ENCODE data around the gene GDPD5. TPM values are rescaled to one million over a fixed set of nuclear protein-coding genes. Genes with fewer than 3 reads are reported as not detected.

Gene GDPD5
- total RNA-seq, 3 donors from 2014 or later, result 3.0 to 7.7 (median 4.6) TPM

DNA sequence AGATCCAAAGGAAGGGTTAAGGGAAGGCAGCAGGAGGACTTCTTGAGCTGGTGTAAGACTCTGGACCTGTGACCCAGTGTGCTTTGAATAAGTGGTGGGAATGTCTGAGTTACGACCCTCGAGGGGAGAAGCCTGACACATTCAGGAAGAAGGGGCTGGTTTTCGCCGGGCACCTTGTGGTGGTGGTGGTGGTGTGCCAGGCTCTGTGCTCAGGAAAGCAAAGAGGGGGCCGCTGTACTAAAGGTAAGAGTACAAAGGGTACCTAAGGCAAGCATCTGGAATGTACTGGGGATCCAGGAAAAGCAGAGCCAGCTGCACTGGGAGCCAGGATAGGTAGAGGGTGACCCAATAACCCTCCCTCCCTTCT lies 99.0 kb downstream of the GDPD5 start:
- ATAC-seq, result no peak
- no peak overlapping the region for H3K4me3 ChIP-seq
- TF ChIP-seq, protein P1, sequence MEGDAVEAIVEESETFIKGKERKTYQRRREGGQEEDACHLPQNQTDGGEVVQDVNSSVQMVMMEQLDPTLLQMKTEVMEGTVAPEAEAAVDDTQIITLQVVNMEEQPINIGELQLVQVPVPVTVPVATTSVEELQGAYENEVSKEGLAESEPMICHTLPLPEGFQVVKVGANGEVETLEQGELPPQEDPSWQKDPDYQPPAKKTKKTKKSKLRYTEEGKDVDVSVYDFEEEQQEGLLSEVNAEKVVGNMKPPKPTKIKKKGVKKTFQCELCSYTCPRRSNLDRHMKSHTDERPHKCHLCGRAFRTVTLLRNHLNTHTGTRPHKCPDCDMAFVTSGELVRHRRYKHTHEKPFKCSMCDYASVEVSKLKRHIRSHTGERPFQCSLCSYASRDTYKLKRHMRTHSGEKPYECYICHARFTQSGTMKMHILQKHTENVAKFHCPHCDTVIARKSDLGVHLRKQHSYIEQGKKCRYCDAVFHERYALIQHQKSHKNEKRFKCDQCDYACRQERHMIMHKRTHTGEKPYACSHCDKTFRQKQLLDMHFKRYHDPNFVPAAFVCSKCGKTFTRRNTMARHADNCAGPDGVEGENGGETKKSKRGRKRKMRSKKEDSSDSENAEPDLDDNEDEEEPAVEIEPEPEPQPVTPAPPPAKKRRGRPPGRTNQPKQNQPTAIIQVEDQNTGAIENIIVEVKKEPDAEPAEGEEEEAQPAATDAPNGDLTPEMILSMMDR (IDR thresholded peaks at IDR 0.05), result no peak
- H3K4me1 ChIP-seq (ENCODE audit: low read depth), result peaks cover 24% of the 10 kb centered on the region
- DNase-seq, result peak in 1 of 3 donors; percentile 36
- H3K9me3 ChIP-seq, result peaks cover 4% of the 10 kb centered on the region
- intact Hi-C loops (cut with DNase I, micrococcal nuclease), result no loop called here
- no peaks in the 10 kb centered on the region for H3K36me3 ChIP-seq (ENCODE audit: low read depth)

DNA sequence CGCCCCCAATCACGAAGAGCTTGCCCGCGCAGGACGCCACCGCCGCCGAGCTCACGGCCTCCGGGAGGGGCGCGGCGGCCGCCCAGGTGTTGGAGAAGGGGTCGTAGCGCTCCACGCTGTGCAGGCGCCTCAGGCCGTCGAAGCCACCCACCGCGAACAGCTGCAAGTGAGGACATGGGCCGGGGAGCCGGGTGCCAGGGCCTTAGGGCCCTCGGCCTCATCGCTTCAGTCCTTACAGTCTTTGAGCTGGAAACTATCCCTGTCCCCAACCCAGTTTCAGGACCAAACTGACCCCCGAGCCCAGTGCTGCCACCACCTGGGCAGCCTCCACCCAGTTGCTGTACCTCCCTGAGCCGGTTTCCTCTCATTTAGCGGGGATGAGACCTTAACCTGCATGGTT lies 100.3 kb downstream of the GDPD5 start:
- TF ChIP-seq, protein P1 (IDR thresholded peaks at IDR 0.05), result no peak
- Histone ChIP-seq H3K4me3 (no peak overlapping the region), H3K9me3 (peaks cover 4% of the 10 kb centered on the region), H3K4me1 (ENCODE audit: low read depth) (peaks cover 27% of the 10 kb centered on the region), H3K36me3 (ENCODE audit: low read depth) (no peaks in the 10 kb centered on the region)
- intact Hi-C loops (cut with DNase I, micrococcal nuclease), result no loop called here
- DNase-seq (no peak), ATAC-seq (no peak)

DNA sequence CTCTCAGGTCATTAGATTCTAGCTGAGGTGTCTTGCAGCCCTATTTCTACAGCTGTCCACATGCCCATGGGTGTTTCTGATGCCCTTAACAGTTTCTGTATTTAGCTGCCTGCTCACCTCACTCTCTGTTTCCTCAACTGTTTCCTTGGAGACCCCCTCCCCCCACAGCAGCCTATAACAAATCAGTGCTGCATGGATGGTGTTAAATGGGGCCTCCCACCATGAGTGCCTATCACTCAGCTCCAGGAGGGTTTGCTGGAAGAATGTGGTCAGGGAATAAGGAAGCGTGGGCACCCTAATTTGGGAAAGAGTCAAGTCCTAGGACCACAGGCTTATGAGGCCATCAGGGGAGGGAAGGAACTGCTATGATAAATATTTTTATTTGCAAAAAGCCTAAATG lies 101.3 kb downstream of the GDPD5 start:
- Histone ChIP-seq H3K9me3 (peaks cover 3% of the 10 kb centered on the region), H3K36me3 (ENCODE audit: low read depth) (no peaks in the 10 kb centered on the region), H3K4me3 (no peak overlapping the region), H3K4me1 (ENCODE audit: low read depth) (peaks cover 28% of the 10 kb centered on the region)
- intact Hi-C loops (cut with DNase I, micrococcal nuclease), result no loop called here
- TF ChIP-seq, protein P1 (IDR thresholded peaks at IDR 0.05), result no peak
- ATAC-seq, result no peak
- DNase-seq, result no peak

DNA sequence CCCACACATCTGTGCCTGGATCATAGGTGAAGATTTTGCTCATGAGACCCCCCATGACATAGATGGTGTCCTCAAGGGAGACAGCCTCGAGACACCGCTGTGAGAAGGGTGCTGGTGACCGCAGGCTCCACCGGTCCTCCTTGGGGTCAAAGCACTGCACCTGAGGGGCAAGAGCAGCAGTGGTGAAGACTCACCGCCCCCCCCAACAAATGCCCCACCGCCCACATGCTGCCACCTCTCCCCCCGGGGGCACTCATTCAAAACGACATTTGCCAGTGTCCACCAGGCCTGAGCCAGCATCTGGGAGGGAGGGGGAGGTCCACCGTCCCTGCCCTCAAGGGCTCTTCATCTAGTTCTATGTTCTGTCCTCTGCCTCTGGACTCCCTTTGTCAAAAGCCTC lies 102.0 kb downstream of the GDPD5 start:
- DNase-seq (peak in 1 of 3 donors; percentile 21), ATAC-seq (no peak)
- intact Hi-C loops (cut with DNase I, micrococcal nuclease), result no loop called here
- TF ChIP-seq, protein P1 (IDR thresholded peaks at IDR 0.05), result no peak
- Histone ChIP-seq H3K9me3 (no peaks in the 10 kb centered on the region), H3K36me3 (ENCODE audit: low read depth) (no peaks in the 10 kb centered on the region), H3K4me1 (ENCODE audit: low read depth) (peaks cover 28% of the 10 kb centered on the region), H3K4me3 (no peak overlapping the region)

DNA sequence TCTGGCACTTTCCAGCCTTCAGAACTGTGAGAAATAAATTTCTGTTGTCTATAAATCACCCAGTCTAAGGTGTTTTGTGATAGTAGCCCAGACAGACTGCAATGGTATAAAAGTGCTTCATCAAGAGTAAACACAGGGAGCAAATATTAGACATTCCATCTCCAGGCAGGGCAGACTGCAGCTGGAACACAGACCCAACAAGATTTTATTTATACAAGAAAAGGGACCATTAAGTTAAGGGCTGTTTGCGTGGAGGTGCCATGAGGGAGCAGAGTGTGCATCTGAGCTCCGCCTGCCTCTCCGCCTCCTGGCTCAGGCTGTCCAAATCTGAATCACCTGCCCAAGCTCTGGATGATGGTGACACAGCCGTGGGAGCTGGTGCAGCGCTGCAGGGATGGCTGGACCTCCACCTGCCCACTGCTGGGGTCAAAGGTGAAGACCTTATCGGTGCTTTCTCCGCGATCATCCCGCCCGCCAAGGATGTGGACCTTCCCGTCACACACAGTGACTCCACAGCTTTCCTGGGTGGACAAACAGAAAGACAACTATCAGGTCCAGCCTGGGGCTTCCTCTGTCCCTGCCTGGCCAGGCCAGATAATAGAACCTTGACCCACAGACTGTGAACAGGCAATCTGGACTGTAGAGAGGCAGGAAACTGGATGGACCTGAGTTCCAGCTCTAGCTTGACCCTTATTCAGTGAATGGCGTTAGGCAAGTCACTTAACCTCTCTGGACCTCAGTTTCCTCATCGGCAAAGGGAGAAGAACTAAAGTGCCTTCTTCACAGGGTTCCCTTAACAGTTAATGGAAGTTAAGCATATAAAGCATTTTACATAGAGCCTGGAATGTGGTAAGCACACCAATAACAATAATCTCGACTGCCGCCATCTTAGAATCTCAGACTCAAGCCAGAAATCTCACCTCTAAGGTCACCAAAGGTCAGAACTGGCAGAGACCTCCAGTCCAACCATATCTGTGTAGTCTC lies 103.2 kb downstream of the GDPD5 start:
- Histone ChIP-seq H3K36me3 (ENCODE audit: low read depth) (no peaks in the 10 kb centered on the region), H3K9me3 (no peaks in the 10 kb centered on the region), H3K4me3 (no peak overlapping the region), H3K4me1 (ENCODE audit: low read depth) (peaks cover 28% of the 10 kb centered on the region)
- DNase-seq (peak in 2 of 3 donors; percentile 44 to 49), ATAC-seq (peak; percentile 81)
- intact Hi-C loops (cut with DNase I, micrococcal nuclease), result no loop called here
- TF ChIP-seq, protein P1 (IDR thresholded peaks at IDR 0.05), result no peak
